Activated naive CD8-positive, alpha-beta T cell treated with anti-CD3 and anti-CD28 coated beads for 36 hours (primary cell): ENCODE measurements around the gene NBAS. TPM values are rescaled to one million over a fixed set of nuclear protein-coding genes. Genes with fewer than 3 reads are reported as not detected.

ENCODE experiments used
- DNase-seq: peaks from one replicate; pipeline ENCODE4 v3.0.0; 2021
- H3K27ac Mint-ChIP-seq: one replicate; pipeline ENCODE4 v1.8.0; 2022; ENCODE audit warnings: mild to moderate bottlenecking, moderate library complexity, mixed read lengths
- H3K27me3 Mint-ChIP-seq: one replicate; pipeline ENCODE4 v1.8.0; 2022; ENCODE audit warnings: mild to moderate bottlenecking, mixed read lengths
- H3K36me3 Mint-ChIP-seq: one replicate; pipeline ENCODE4 v1.8.0; 2021; ENCODE audit warnings: mild to moderate bottlenecking, mixed read lengths
- H3K4me1 Mint-ChIP-seq: one replicate; pipeline ENCODE4 v1.8.0; 2021; ENCODE audit warnings: mixed read lengths
- H3K4me3 Mint-ChIP-seq: one replicate; pipeline ENCODE4 v1.8.0; 2022; ENCODE audit warnings: mild to moderate bottlenecking, moderate library complexity, mixed read lengths
- H3K9me3 Mint-ChIP-seq: one replicate; pipeline ENCODE4 v1.8.0; 2022; ENCODE audit warnings: mixed read lengths
- total RNA-seq, 2 experiments: library from RNA; stranded (reverse); gene quantifications; one replicate each; pipeline ENCODE4 v1.2.3, GENCODE V29; 2021

NBAS gene
- total RNA-seq, 2 experiments from 2014 or later, result 34.1 to 38.2 TPM

DNA sequence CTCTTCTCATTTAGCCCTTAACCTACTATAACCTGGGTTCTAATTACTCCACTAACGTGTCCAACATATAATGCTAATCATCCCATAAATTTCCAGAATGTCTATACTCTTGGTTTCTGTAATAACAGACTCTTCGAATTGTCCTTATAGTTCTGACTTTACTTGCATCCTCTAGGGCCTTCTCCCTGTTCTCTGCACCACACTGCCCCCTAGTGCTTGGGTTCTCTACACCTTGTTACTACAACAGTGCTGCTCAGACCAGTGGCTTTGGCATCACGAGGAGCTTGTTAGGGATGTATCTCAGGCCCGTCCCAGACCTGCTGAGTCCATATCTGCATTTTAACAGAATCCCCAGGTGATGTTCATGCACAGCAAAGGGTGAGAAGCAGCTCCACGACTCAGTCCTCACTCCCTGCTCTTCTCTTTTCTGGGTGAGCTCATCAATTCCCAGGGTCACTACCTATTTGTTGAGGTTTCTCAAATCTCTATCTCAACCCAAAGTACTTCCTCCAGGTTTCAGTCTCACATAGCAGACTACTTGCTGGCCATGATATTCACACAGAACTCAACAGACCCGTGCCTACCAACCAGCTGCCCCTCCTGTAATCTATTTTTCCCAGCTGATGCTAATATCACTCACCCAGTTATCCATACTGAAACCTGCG, 16.1 kb upstream of the NBAS start:
- no peak overlapping the region for H3K27ac Mint-ChIP-seq
- H3K4me1 Mint-ChIP-seq, result no peaks in the 10 kb centered on the region
- no peaks in the 10 kb centered on the region for H3K36me3 Mint-ChIP-seq
- DNase-seq, result peak; percentile 77
- no peak overlapping the region for H3K4me3 Mint-ChIP-seq
- no peaks in the 10 kb centered on the region for H3K9me3 Mint-ChIP-seq
- peaks cover 3% of the 10 kb centered on the region for H3K27me3 Mint-ChIP-seq

DNA sequence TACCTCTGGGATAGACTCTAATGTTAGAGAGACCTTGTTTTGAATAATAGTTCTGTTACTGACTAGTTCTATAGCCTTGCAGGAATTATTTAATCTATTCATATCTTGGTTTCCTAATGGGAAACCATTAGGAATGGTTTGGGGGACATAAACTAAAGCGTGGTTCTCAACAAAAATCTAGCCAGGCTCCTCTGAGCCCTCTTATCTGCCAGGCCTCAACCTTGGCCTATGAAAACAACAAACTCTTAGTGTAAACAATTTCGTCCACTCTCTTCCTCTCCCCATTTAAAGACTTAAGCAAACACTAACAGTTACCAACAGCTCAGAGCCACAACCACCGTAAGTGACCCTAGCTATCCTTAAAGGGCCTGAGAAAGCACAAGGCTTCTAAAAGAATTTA, 10.6 kb upstream of the NBAS start:
- H3K4me3 Mint-ChIP-seq, result no peak overlapping the region
- no peaks in the 10 kb centered on the region for H3K9me3 Mint-ChIP-seq
- peaks cover 4% of the 10 kb centered on the region for H3K27me3 Mint-ChIP-seq
- no peak for DNase-seq
- no peak overlapping the region for H3K27ac Mint-ChIP-seq
- H3K4me1 Mint-ChIP-seq, result no peaks in the 10 kb centered on the region
- H3K36me3 Mint-ChIP-seq, result no peaks in the 10 kb centered on the region

- Mint-ChIP-seq H3K9me3 (no peaks in the 10 kb centered on the region), H3K4me1 (no peaks in the 10 kb centered on the region), H3K27ac (no peak overlapping the region), H3K4me3 (no peak overlapping the region), H3K27me3 (peaks cover 8% of the 10 kb centered on the region), H3K36me3 (no peaks in the 10 kb centered on the region)
- DNase-seq, result no peak
These were observed 9.0 kb upstream of the NBAS start for GRCh38 chr2:15570104-15570503.

GRCh38 chr2:15568874-15569273, 7.7 kb upstream of the NBAS start:
- H3K36me3 Mint-ChIP-seq, result no peaks in the 10 kb centered on the region
- no peak overlapping the region for H3K27ac Mint-ChIP-seq
- H3K4me3 Mint-ChIP-seq, result no peak overlapping the region
- DNase-seq, result no peak
- peaks cover 8% of the 10 kb centered on the region for H3K27me3 Mint-ChIP-seq
- no peaks in the 10 kb centered on the region for H3K4me1 Mint-ChIP-seq
- H3K9me3 Mint-ChIP-seq, result no peaks in the 10 kb centered on the region

DNA sequence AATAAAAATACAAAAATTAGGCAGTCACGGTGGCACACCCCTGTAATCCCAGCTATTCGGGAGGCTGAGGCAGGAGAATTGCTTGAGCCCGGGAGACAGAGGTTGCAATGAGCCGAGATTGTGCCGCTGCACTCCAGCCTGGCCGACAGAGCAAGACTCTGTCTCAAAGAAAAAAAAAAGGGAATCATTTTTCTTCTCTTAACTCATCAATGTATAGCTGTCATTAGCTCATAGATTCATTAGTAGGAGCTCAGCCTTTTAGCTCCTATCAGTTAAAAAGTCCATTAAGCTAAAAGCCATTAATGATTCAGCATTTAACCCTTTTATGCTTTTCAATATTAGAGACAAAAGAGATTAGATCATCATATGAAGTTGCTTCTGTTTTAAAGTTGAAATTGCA, 5.8 kb upstream of the NBAS start:
- Mint-ChIP-seq H3K4me3 (no peak overlapping the region), H3K27ac (no peak overlapping the region), H3K4me1 (peaks cover 3% of the 10 kb centered on the region), H3K36me3 (no peaks in the 10 kb centered on the region), H3K9me3 (no peaks in the 10 kb centered on the region), H3K27me3 (peaks cover 8% of the 10 kb centered on the region)
- no peak for DNase-seq

DNA sequence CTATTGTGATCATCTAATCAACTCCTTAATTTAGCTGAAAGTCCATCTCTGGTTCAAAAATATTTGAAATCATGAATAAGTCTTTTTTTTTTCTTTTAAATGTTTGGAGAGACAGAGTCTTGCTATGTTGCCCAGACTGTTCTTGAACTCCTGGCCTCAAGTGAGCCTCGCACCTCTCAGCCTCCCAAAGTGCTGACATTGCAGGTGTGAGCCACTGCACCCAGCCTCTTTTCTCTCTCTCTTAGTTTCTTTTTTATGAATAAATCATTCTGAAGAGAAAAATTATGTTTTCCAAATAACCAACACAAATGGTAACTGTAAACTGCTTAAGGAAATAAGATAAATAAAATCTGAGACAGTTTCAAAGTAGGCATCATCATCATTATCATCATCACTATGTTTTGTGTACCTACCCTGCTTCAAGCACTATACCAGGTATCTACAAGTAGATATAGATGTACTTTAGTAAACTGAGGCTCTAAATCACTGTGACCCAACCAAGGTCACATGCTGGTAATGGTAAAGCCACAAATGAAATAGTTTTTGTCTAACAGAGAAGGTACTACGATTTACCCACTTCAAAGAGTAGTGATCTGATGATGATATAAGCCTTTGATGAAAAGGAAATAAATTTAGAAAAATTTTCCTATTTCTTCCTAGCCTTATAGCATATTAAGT, 5.0 kb upstream of the NBAS start:
- H3K9me3 Mint-ChIP-seq, result no peaks in the 10 kb centered on the region
- H3K36me3 Mint-ChIP-seq, result no peaks in the 10 kb centered on the region
- H3K27ac Mint-ChIP-seq, result no peak overlapping the region
- peaks cover 8% of the 10 kb centered on the region for H3K27me3 Mint-ChIP-seq
- peaks cover 6% of the 10 kb centered on the region for H3K4me1 Mint-ChIP-seq
- DNase-seq, result no peak
- H3K4me3 Mint-ChIP-seq, result no peak overlapping the region

DNA sequence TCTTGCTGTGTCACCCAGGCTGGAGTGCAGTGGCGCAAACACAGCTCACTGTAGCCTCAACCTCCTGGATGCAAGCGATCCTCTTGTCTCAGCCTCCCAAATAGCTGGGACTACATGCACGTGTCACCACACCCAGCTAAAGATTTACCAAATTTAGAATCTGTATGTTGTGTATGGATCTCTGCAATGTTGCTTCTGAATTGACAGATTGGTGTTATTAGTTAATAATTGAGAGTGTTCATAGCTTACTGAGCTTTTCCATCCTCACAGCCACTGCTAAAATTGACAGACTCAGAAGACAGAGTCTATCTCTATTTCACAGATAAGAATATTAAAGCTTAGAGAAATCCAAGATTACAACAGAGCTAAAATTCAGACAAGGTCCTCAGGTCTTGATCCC, 4.3 kb upstream of the NBAS start:
- H3K4me3 Mint-ChIP-seq, result no peak overlapping the region
- H3K36me3 Mint-ChIP-seq, result no peaks in the 10 kb centered on the region
- peaks cover 6% of the 10 kb centered on the region for H3K4me1 Mint-ChIP-seq
- DNase-seq, result no peak
- no peaks in the 10 kb centered on the region for H3K9me3 Mint-ChIP-seq
- peaks cover 8% of the 10 kb centered on the region for H3K27me3 Mint-ChIP-seq
- no peak overlapping the region for H3K27ac Mint-ChIP-seq

GRCh38 chr2:15563227-15564100, 2.3 kb upstream of the NBAS start:
- Mint-ChIP-seq H3K4me1 (peaks cover 16% of the 10 kb centered on the region), H3K9me3 (no peaks in the 10 kb centered on the region), H3K27ac (no peak overlapping the region), H3K4me3 (no peak overlapping the region), H3K27me3 (peaks cover 4% of the 10 kb centered on the region), H3K36me3 (no peaks in the 10 kb centered on the region)
- DNase-seq, result no peak

DNA sequence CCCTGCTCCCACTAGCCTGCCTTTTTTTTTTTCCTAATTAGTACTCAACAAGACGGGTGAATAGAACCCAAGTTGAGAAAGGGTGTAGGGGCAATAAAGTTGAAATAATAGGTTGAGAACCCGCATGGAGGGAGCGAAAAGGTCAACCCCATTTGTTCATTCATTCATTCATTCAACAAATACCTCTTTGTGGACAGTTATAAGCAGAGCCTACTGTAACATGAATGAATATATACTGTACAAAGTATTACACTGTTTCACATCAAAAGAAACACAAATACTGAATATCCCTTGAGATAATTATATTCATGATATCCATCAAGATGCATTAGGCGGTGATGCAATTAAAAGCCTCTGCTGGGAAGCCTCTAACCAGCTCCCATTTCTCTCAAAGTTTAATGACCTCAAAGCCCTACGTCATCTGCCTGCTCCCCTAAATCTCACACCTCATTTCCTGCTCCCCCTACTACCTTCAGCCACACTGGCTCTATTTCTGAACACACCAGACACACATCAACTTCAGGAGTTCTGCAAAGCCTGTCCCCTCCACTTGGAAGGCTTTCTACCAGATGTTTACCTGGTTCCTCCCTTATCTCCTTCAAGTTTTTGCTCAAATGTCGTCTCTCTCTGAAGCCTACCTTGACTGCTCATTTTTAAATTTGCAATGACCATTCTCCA, 1.4 kb upstream of the NBAS start:
- Mint-ChIP-seq H3K27me3 (peaks cover 4% of the 10 kb centered on the region), H3K27ac (peak overlapping the region; percentile 95), H3K9me3 (no peaks in the 10 kb centered on the region), H3K4me1 (peaks cover 19% of the 10 kb centered on the region), H3K4me3 (peak overlapping the region; percentile 98), H3K36me3 (no peaks in the 10 kb centered on the region)
- DNase-seq, result no peak

- Mint-ChIP-seq H3K4me1 (peaks cover 19% of the 10 kb centered on the region), H3K36me3 (no peaks in the 10 kb centered on the region), H3K4me3 (peak overlapping the region; percentile 98), H3K9me3 (no peaks in the 10 kb centered on the region), H3K27me3 (peaks cover 4% of the 10 kb centered on the region), H3K27ac (peak overlapping the region; percentile 95)
- peak; percentile 18 for DNase-seq
These were observed 625 bp upstream of the NBAS start for GRCh38 chr2:15561574-15562344.

DNA sequence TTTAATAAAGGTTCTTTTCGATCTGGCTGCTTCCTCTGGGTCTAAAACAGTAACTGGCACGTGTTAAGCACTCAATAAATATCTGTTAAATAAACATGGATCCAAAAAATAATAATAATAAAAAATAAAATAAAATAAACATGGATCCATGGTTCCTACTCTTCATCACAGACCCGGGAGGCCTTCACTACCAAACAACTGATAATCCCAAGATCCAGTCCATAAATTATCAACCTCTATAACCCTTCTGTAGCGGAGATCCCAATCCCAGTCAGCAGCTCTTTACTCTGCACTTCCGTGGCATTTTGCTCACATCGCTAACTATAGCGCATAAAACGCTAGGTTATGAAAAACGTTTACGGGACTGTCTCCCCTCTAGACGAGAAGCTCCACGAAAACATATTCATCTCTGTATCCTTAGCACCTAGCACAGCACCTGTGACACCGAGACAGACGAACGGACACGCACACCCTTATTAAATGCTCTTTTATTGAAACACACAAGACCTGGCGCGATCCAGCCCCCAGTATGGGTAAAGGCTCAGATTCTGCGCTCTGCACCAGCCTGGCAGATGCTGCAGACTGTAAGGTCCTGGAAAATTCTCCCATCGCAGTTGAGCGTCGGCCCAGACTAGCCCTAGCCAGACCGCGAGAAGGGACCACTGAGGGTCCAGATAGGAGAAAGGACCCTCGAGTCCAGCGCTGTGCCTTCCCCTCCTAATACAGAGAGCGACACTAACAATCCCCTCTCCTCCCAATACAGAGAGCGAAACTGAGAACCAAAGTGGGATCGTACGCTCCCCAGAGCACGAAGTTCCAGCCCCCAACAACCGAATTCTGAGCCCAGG, 770 bp downstream of the NBAS start:
- Mint-ChIP-seq H3K27ac (peak overlapping the region; percentile 95), H3K4me1 (peaks cover 19% of the 10 kb centered on the region), H3K27me3 (peaks cover under 1% of the 10 kb centered on the region), H3K36me3 (no peaks in the 10 kb centered on the region), H3K9me3 (no peaks in the 10 kb centered on the region), H3K4me3 (peak overlapping the region; percentile 98)
- peak; percentile 16 for DNase-seq

GRCh38 chr2:15559379-15560139, 1.6 kb downstream of the NBAS start:
- H3K4me1 Mint-ChIP-seq, result peaks cover 19% of the 10 kb centered on the region
- no peak overlapping the region for H3K27ac Mint-ChIP-seq
- no peak for DNase-seq
- H3K27me3 Mint-ChIP-seq, result no peaks in the 10 kb centered on the region
- H3K9me3 Mint-ChIP-seq, result no peaks in the 10 kb centered on the region
- peak overlapping the region; percentile 98 for H3K4me3 Mint-ChIP-seq
- H3K36me3 Mint-ChIP-seq, result no peaks in the 10 kb centered on the region

DNA sequence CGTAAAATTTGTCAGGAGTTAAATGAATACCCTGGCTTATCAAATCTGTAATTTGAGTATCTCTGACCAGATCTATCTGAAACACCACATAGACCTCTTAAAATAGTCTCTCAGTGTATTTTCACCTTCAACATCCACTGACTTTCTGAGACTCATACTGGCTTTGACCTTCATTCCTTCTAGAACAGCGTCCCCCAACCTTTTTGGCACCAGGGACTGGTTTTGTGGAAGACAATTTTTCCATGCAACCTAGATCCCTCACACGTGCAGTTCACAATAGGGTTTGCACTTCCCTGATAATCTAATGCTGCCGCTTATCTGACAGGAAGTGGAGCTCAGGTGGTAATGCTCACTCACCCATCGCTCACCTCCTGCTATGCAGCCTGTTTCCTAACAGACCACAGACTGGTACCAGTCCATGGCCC, 3.2 kb downstream of the NBAS start:
- Mint-ChIP-seq H3K4me3 (no peak overlapping the region), H3K27me3 (no peaks in the 10 kb centered on the region), H3K36me3 (peaks cover 3% of the 10 kb centered on the region), H3K9me3 (no peaks in the 10 kb centered on the region), H3K4me1 (peaks cover 19% of the 10 kb centered on the region), H3K27ac (no peak overlapping the region)
- no peak for DNase-seq
